ACHN (cell line): ENCODE data around the gene ADCK2.
"Not testable (repeated sequence)": the region's sequence is repeated elsewhere in the genome, so short reads cannot be mapped to it uniquely, and the experiment has no call there.

Source experiments
- DNase-seq: peaks from one replicate; pipeline ENCODE4 v3.0.0-alpha.2; 2015
- in situ Hi-C: cut with HindIII; loops from 2 replicates; pipeline ENCODE4 v1.10.0; 2017; ENCODE audit warnings: low sequenced_read_pairs, low pct_ligation_motif_present, low pct_unique_long_range_greater_than_20kb

Gene ADCK2

GRCh38 chr7:140707132-140707531, 34.4 kb downstream of the ADCK2 start:
- in situ Hi-C loops, result no loop called here
- DNase-seq, result no peak

- in situ Hi-C loops, DNase-seq: not testable (repeated sequence)
Observed at GRCh38 chr7:140708764-140709163, 36.0 kb downstream of the ADCK2 start.

- DNase-seq, in situ Hi-C loops: not testable (repeated sequence)
Observed at GRCh38 chr7:140712392-140712791, 39.6 kb downstream of the ADCK2 start.

- no peak for DNase-seq
- in situ Hi-C loops, result no loop called here
Observed at GRCh38 chr7:140714331-140715040, 41.7 kb downstream of the ADCK2 start.

- in situ Hi-C loops, result no loop called here
- DNase-seq, result peak; percentile 68
Observed at GRCh38 chr7:140719721-140720120, 47.0 kb downstream of the ADCK2 start.

GRCh38 chr7:140722254-140722653, 49.5 kb downstream of the ADCK2 start:
- peak; percentile 21 for DNase-seq
- in situ Hi-C loops, result no loop called here

- in situ Hi-C loops, result no loop called here
- no peak for DNase-seq
Observed at GRCh38 chr7:140723006-140723405, 50.3 kb downstream of the ADCK2 start.

- in situ Hi-C loops, result no loop called here
- DNase-seq, result no peak
Observed at GRCh38 chr7:140723574-140723973, 50.8 kb downstream of the ADCK2 start.

GRCh38 chr7:140724706-140725105, 52.0 kb downstream of the ADCK2 start:
- in situ Hi-C loops, result no loop called here
- no peak for DNase-seq

- peak; percentile 77 for DNase-seq
- in situ Hi-C loops, result no loop called here
Observed at GRCh38 chr7:140726281-140726680, 53.5 kb downstream of the ADCK2 start.

- DNase-seq, result no peak
- in situ Hi-C loops, result no loop called here
Observed at GRCh38 chr7:140732416-140732815, 59.7 kb downstream of the ADCK2 start.

- in situ Hi-C loops, result no loop called here
- no peak for DNase-seq
Observed at GRCh38 chr7:140734096-140734495, 61.4 kb downstream of the ADCK2 start.

GRCh38 chr7:140734729-140735128, 62.0 kb downstream of the ADCK2 start:
- in situ Hi-C loops, result no loop called here
- DNase-seq, result no peak

GRCh38 chr7:140738280-140738679, 65.5 kb downstream of the ADCK2 start:
- in situ Hi-C loops, result no loop called here
- no peak for DNase-seq

GRCh38 chr7:140743255-140743654, 70.5 kb downstream of the ADCK2 start:
- in situ Hi-C loops, DNase-seq: not testable (repeated sequence)

- in situ Hi-C loops, result no loop called here
- no peak for DNase-seq
Observed at GRCh38 chr7:140744005-140744404, 71.3 kb downstream of the ADCK2 start.
